Left ventricle myocardium inferior (tissue), 1 donor: ENCODE results near the gene AK1. TPM values are rescaled to one million over a fixed set of nuclear protein-coding genes. Genes with fewer than 3 reads are reported as not detected.

Experiments used
- DNase-seq: peaks from one replicate; pipeline ENCODE4 v3.0.0-alpha.2; 2020
- H3K27ac ChIP-seq: fragments of 200-600 bp; replicated peaks from 2 replicates; pipeline ENCODE4 v1.8.0; 2021
- H3K27me3 ChIP-seq: fragments of 200-600 bp; 2 replicates; pipeline ENCODE4 v1.8.0; 2021; ENCODE audit warnings: low read depth
- H3K36me3 ChIP-seq: fragments of 200-600 bp; 2 replicates; pipeline ENCODE4 v1.8.0; 2021
- H3K4me1 ChIP-seq: fragments of 200-600 bp; 2 replicates; pipeline ENCODE4 v1.8.0; 2021
- H3K4me3 ChIP-seq: fragments of 200-600 bp; 2 replicates; pipeline ENCODE4 v1.8.0; 2021; ENCODE audit warnings: mild to moderate bottlenecking, moderate library complexity
- H3K9me3 ChIP-seq: fragments of 200-600 bp; replicated peaks from 2 replicates; pipeline ENCODE4 v1.8.0; 2021
- CTCF ChIP-seq: fragments of 200-600 bp; IDR thresholded peaks from 2 replicates; pipeline ENCODE4 v1.8.0; 2021; ENCODE audit warnings: antibody characterized with exemption, mild to moderate bottlenecking, borderline replicate concordance
- intact Hi-C: fragments of 100-400 bp; cut with micrococcal nuclease; formaldehyde crosslinking; loops from one replicate; pipeline ENCODE4 v1.11.0; 2022
- total RNA-seq: library from RNA; stranded (reverse); fragmentation: NEBNext Ultra II Directional; extraction: Animal tissue kit (Norgen Biotek cat#: 25700); gene quantifications from one replicate; pipeline ENCODE4 v1.2.1, GENCODE V29; 2021
- donor health status: DM: no; HTN: yes; CAD: no; lungs with severe emphysema.

AK1 gene
- total RNA-seq, 1 donor from 2014 or later, result 844 TPM

GRCh38 chr9:127907867-127908659 is 30.6 kb upstream of the AK1 start:
- Histone ChIP-seq H3K4me3 (no peak overlapping the region), H3K4me1 (peaks cover 50% of the 10 kb centered on the region), H3K27ac (no peak overlapping the region), H3K27me3 (no peaks in the 10 kb centered on the region), H3K36me3 (peaks cover 43% of the 10 kb centered on the region), H3K9me3 (no peaks in the 10 kb centered on the region)
- no peak for DNase-seq
- no peak for TF ChIP-seq CTCF
- intact Hi-C loops, result no loop called here

- no peak for TF ChIP-seq CTCF
- Histone ChIP-seq H3K9me3 (no peaks in the 10 kb centered on the region), H3K4me1 (peaks cover 53% of the 10 kb centered on the region), H3K27ac (peak overlapping the region; percentile 88), H3K36me3 (peaks cover 22% of the 10 kb centered on the region), H3K4me3 (no peak overlapping the region), H3K27me3 (no peaks in the 10 kb centered on the region)
- DNase-seq, result no peak
- intact Hi-C loops, result no loop called here
Measured at GRCh38 chr9:127905788-127906191, 28.3 kb upstream of the AK1 start.

GRCh38 chr9:127905004-127905728 is 27.7 kb upstream of the AK1 start:
- intact Hi-C loops, result no loop called here
- DNase-seq, result no peak
- TF ChIP-seq CTCF, result no peak
- peak overlapping the region; percentile 88 for H3K27ac ChIP-seq
- H3K36me3 ChIP-seq, result peaks cover 17% of the 10 kb centered on the region
- H3K27me3 ChIP-seq, result no peaks in the 10 kb centered on the region
- H3K4me3 ChIP-seq, result no peak overlapping the region
- no peaks in the 10 kb centered on the region for H3K9me3 ChIP-seq
- peaks cover 49% of the 10 kb centered on the region for H3K4me1 ChIP-seq

- no peak for DNase-seq
- no peak for TF ChIP-seq CTCF
- intact Hi-C loops, result no loop called here
Measured at GRCh38 chr9:127904561-127905003, 27.1 kb upstream of the AK1 start.

GRCh38 chr9:127903557-127904475 is 26.3 kb upstream of the AK1 start:
- peaks cover 9% of the 10 kb centered on the region for H3K36me3 ChIP-seq
- no peaks in the 10 kb centered on the region for H3K9me3 ChIP-seq
- intact Hi-C loops, result no loop called here
- TF ChIP-seq CTCF, result no peak
- H3K4me3 ChIP-seq, result no peak overlapping the region
- H3K27me3 ChIP-seq, result no peaks in the 10 kb centered on the region
- peak; percentile 81 for DNase-seq
- peaks cover 58% of the 10 kb centered on the region for H3K4me1 ChIP-seq
- H3K27ac ChIP-seq, result peak overlapping the region; percentile 88

More at GRCh38 chr9:127904561-127905003, 27.1 kb upstream of the AK1 start:
- Histone ChIP-seq H3K27me3 (no peaks in the 10 kb centered on the region), H3K27ac (peak overlapping the region; percentile 88), H3K4me1 (peaks cover 54% of the 10 kb centered on the region), H3K4me3 (no peak overlapping the region), H3K9me3 (no peaks in the 10 kb centered on the region), H3K36me3 (peaks cover 12% of the 10 kb centered on the region)
